Jurkat, Clone E6-1 (cell line): Measurements from ENCODE around the gene PLXNA4.

Experiments
- DNase-seq: peaks from one replicate; pipeline ENCODE4 v3.0.0-alpha.2; 2011; ENCODE audit warnings: low read depth, low spot score
- H3K4me3 ChIP-seq: 2 replicates; pipeline ENCODE4 v1.5.1; 2011; ENCODE audit warnings: mild to moderate bottlenecking, low read length, control low read depth, moderate library complexity

PLXNA4 gene

GRCh38 chr7:132145466-132145865, 430.8 kb downstream of the PLXNA4 start:
- DNase-seq: no peak
- H3K4me3 ChIP-seq: no peak overlapping the region

DNA sequence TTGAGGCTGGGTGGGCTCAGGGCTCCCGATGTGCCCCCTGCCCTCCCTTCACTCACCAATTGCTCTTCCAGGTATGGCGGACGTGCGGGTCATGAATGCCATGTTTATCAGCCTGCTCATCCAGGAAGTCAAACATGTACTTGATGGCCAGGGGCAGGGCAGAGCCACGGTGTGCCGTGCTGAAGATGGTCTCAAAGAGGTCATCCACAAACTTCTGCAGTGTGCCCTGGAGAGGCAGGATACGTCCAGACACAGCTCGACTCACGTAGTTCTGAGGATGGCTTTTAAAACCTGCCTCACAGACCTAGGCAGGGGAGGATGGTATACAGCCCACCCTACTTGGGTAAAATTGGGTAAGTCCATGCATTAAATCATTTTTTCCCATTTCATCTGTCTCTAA, 431.2 kb downstream of the PLXNA4 start:
- H3K4me3 ChIP-seq: no peak overlapping the region
- no peak for DNase-seq

GRCh38 chr7:132142006-132142405, 434.3 kb downstream of the PLXNA4 start:
- H3K4me3 ChIP-seq: no peak overlapping the region
- no peak for DNase-seq

GRCh38 chr7:132141109-132141508, 435.2 kb downstream of the PLXNA4 start:
- H3K4me3 ChIP-seq: no peak overlapping the region
- no peak for DNase-seq

- no peak for DNase-seq
- H3K4me3 ChIP-seq: no peak overlapping the region
These were observed 435.9 kb downstream of the PLXNA4 start for GRCh38 chr7:132140341-132140740.

DNA sequence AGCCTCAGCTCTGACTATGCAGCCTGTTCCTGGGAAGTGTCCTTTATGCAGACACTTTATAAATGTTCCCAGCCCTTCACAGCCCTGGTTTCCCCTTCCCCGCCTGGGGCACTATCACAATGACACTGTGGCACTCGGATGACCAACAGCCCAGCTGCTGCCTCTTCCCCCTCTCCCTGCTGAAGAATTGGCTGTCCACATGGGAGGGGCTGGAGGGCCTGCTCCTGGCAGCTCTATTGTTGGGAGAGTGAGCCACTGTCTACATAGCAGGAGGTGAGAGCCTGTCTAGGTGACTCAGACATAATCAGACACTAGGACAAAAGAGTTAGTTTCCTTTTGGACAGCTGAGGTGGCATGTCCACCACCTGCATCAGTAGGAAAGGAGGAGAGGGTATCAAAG, 437.5 kb downstream of the PLXNA4 start:
- no peak for DNase-seq
- H3K4me3 ChIP-seq: no peak overlapping the region

GRCh38 chr7:132137681-132138080, 438.6 kb downstream of the PLXNA4 start:
- no peak for DNase-seq
- no peak overlapping the region for H3K4me3 ChIP-seq

DNA sequence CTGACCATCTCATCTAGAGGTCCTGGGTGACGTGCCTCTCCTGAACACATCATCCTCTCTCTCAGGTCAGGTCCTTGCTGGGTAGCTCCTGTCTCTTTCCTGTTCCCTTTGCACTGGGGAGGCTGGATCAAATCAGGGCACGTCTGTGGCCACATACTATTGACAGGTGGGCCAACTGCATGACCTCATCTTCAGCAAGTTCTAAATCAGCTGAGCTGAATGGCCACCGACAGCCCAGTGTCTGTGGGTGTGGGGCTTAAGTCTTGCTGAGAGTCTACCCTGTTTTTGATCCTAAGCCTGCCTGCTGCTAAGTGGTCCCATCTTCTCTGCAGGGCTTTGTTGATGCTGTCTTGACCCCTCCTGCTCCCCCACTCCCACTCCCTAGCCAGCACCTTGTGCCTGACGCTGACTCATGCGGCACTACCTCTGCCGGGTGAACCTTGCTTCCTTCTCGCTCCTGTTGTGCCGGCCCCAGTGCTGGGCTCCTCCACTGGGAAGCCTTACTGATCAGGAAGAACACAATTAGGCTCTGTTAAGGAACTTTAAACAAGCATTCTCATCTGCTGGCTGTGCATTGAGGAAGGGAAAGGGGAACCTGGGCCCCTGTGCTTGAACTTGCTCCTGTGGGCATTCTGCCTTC, 440.4 kb downstream of the PLXNA4 start:
- no peak overlapping the region for H3K4me3 ChIP-seq
- DNase-seq: no peak

GRCh38 chr7:132134814-132135445, 441.3 kb downstream of the PLXNA4 start:
- no peak for DNase-seq
- no peak overlapping the region for H3K4me3 ChIP-seq

DNA sequence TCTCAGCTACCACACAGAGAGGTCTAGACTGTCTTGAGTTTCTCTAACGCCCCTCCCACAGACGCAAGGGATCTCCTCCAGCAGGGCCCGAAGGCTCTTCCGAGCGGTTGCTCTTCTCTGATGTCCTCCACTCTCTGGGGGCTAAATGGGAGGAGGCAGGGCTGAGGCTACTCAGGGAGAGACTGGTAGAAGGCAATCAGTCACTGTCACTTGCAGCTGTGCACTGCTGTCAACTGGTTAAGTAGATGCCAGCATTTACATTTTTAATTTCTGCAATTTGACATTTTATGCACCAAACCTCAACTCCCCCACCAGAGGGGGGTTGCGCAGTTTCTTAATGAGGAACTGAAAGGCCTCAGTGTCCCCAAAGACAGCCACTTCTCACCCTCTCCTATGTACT, 442.8 kb downstream of the PLXNA4 start:
- H3K4me3 ChIP-seq: no peak overlapping the region
- no peak for DNase-seq

GRCh38 chr7:132131196-132131595, 445.1 kb downstream of the PLXNA4 start:
- H3K4me3 ChIP-seq: no peak overlapping the region
- DNase-seq: no peak

- peak; percentile 86 for DNase-seq
- no peak overlapping the region for H3K4me3 ChIP-seq
These were observed 445.8 kb downstream of the PLXNA4 start for GRCh38 chr7:132130497-132130896.

DNA sequence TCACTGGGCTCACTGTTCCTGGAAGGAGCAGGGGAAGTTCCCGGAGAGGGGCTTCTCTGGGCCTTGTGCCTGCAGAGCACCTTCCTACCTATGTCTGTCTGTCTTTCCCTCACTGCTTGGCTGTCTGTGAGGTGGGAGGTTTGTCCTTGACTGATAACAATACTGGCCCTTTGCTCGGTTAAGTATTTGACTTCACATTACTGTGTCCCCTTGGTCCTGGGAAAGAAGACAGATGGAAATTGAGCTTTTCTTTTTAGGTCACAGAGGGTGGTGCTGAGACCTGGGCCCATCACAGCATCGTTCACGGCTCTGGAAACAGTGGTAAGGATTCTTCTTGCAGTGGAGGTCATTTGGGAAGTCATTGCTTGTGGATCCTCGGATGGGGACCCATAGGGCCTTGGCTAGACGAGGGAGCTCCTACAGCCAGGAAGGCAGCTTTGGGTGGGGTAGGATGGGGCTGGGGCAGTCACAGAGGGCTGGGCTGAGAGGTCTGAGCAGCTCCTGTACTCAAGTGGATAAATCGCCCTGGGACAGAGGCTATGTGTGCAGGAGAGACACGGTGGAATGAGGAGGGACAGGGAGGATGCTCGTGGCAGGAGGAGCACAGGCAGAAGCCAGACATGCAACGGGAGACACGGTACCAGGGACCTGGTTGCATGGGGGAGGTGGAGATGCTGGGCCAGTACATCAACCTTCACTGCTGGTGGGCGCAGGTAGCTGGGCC, 450.2 kb downstream of the PLXNA4 start:
- DNase-seq: no peak
- no peak overlapping the region for H3K4me3 ChIP-seq

DNA sequence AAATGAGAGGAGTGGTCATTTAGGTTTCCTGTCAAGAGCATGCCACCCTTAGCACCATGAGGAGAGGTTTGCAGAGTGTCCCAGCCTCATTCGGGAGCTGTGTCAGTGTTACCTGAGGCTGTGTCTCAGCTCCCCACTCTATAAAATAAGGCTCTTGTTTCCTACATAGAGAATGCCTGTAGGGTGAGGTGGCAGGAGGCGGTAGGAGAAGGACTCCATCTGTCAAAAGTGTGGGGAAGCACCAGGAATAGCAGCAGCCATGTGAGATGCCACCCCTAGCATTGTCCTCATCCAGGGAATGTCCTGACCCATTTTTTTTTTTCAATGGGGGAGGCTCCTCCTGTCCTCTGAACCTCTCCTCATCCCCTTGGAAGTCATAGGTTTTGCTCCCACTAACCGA, 451.2 kb downstream of the PLXNA4 start:
- no peak overlapping the region for H3K4me3 ChIP-seq

GRCh38 chr7:132124575-132124974, 451.7 kb downstream of the PLXNA4 start:
- no peak overlapping the region for H3K4me3 ChIP-seq
- no peak for DNase-seq

More for the DNA sequence above, 451.2 kb downstream of the PLXNA4 start:
- DNase-seq: no peak

GRCh38 chr7:132123773-132124172, 452.5 kb downstream of the PLXNA4 start:
- DNase-seq: no peak
- no peak overlapping the region for H3K4me3 ChIP-seq

DNA sequence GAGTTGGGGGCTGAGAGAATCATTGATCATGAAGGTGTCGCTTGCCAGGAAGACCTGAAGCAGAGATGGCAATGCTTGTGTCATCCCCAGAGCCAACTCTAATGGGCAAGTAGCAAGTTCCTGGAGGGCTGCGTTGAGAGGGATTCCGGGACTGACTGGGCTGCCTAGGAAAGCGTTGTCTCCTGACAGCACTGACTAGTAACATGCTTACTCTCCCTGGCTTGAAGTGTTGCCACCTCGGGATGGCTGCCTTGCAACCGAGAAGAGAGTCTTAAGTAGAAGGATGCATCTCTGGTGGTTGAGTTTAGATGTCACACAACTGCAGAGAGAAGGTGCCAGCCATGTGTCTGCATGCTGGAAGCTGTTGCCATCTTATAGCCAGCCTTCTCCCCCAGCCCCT, 453.4 kb downstream of the PLXNA4 start:
- DNase-seq: no peak
- H3K4me3 ChIP-seq: no peak overlapping the region

DNA sequence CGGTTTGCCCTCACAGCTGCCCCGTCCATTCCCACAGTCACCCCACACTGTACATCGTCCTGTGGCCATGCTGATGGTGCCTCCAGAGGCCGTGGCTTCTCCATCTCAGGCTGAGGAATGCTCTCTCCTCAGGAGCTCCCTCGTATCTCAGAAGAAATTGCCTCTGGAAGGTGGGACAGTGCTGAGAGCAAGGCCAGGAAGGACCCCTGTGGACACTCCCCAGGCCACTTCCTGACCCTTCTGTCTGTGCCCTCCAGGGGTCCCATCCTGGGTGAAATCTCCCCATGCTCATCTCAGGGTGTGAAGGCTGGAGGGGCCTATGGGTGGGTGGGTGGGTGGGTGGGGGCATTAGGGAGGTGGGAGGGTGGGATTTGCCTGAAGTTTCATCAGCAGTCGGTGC, 454.3 kb downstream of the PLXNA4 start:
- no peak for DNase-seq
- no peak overlapping the region for H3K4me3 ChIP-seq

DNA sequence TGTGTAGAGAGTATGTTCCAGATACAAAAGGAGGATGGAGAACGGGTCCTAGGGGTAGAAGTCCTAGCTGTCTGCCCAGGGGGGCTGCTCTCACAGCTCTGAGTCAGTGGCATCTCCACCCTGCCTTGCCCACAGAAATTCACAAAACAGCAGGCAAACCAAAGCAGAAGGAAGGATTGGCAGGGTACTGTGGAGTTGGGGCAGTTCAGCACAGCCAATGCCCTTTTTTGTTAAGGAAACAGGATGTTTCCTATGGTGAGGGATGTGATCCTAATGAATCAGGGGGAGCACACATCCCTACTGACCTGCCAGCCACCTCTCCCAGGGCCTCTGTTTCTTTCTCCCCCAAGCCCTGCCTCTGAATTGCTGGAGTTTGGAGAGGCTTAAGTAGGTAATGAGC, 457.6 kb downstream of the PLXNA4 start:
- DNase-seq: no peak

GRCh38 chr7:132117636-132118035, 458.6 kb downstream of the PLXNA4 start:
- no peak overlapping the region for H3K4me3 ChIP-seq
- no peak for DNase-seq

More for the DNA sequence above, 457.6 kb downstream of the PLXNA4 start:
- no peak overlapping the region for H3K4me3 ChIP-seq
